HepG2 (cell line): ENCODE measurements around the gene SNRPD2. TPM values are rescaled to one million over a fixed set of nuclear protein-coding genes. Genes with fewer than 3 reads are reported as not detected.

ENCODE experiments used
- EHMT2 ChIP-seq: fragments of 200-600 bp; sonication (generic); IDR thresholded peaks from 2 replicates; pipeline ENCODE4 v1.7.0; 2017; ENCODE audit warnings: antibody characterized with exemption, low read depth, low read length, borderline replicate concordance
- GFI1 ChIP-seq: sonication (generic); formaldehyde crosslinking; IDR thresholded peaks from 2 replicates; pipeline ENCODE4 v1.5.0; 2020; ENCODE audit warnings: missing genetic modification reagents, mild to moderate bottlenecking, borderline replicate concordance
- MAFG ChIP-seq: sonication (generic); formaldehyde crosslinking; IDR thresholded peaks from 2 replicates; pipeline ENCODE4 v1.5.1; 2020; ENCODE audit warnings: mild to moderate bottlenecking, missing genetic modification reagents
- MED1 ChIP-seq: sonication (generic); formaldehyde crosslinking; IDR thresholded peaks from 2 replicates; pipeline ENCODE4 v1.4.0; 2020; ENCODE audit warnings: missing genetic modification reagents
- PRDM15 ChIP-seq: sonication (generic); formaldehyde crosslinking; IDR thresholded peaks from 2 replicates; pipeline ENCODE4 v1.4.0; 2020; ENCODE audit warnings: missing genetic modification reagents
- SMAD9 ChIP-seq: sonication (generic); formaldehyde crosslinking; IDR thresholded peaks from 2 replicates; pipeline ENCODE4 v1.5.1; 2020; ENCODE audit warnings: mild to moderate bottlenecking, missing genetic modification reagents
- SMARCE1 ChIP-seq: fragments of 450-650 bp; IDR thresholded peaks from 2 replicates; pipeline ENCODE4 v1.6.1; 2017; ENCODE audit warnings: borderline replicate concordance
- SP4 ChIP-seq: sonication (generic); formaldehyde crosslinking; IDR thresholded peaks from 2 replicates; pipeline ENCODE4 v1.8.1; 2023; ENCODE audit warnings: mild to moderate bottlenecking, missing genetic modification reagents
- SRSF4 ChIP-seq: fragments of 200-400 bp; formaldehyde crosslinking; IDR thresholded peaks from one replicate; pipeline ENCODE4 v1.6.1; 2018; ENCODE audit warnings: mild to moderate bottlenecking, low read depth, low read length, moderate library complexity; ENCODE audit not compliant: poor library complexity, severe bottlenecking
- UBTF ChIP-seq: sonication (generic); formaldehyde crosslinking; IDR thresholded peaks from 2 replicates; pipeline ENCODE4 v1.4.0; 2020; ENCODE audit warnings: mild to moderate bottlenecking, missing genetic modification reagents
- XRCC5 ChIP-seq: fragments of 200-400 bp; formaldehyde crosslinking; optimal IDR thresholded peaks from 2 replicates; pipeline ENCODE3; 2017; ENCODE audit warnings: mild to moderate bottlenecking, low read length
- ZNF101 ChIP-seq: sonication (generic); formaldehyde crosslinking; IDR thresholded peaks from 2 replicates; pipeline ENCODE4 v1.4.0; 2020; ENCODE audit warnings: mild to moderate bottlenecking, low read depth, missing genetic modification reagents, borderline replicate concordance
- ZNF263 ChIP-seq: sonication (generic); formaldehyde crosslinking; IDR thresholded peaks from 2 replicates; pipeline ENCODE4 v1.4.0; 2020; ENCODE audit warnings: missing genetic modification reagents
- ZNF367 ChIP-seq: sonication (generic); formaldehyde crosslinking; IDR thresholded peaks from 2 replicates; pipeline ENCODE4 v1.4.0; 2020; ENCODE audit warnings: missing genetic modification reagents, borderline replicate concordance
- ZSCAN5A ChIP-seq: sonication (generic); formaldehyde crosslinking; IDR thresholded peaks from 2 replicates; pipeline ENCODE4 v1.8.0; 2022; ENCODE audit warnings: mild to moderate bottlenecking, missing genetic modification reagents, borderline replicate concordance
- polyA plus RNA-seq, 8 experiments: library from polyadenylated mRNA; depleted of rRNA in 3 of 8; stranded (reverse) in 7 of 8; unstranded in 1 of 8; fragments of >200 nt; fragmentation: Illumina TruSeq in 4 of 8; extraction: Trizol in 4 of 8; gene quantifications; 2 replicates each; pipeline versions ENCODE4 v1.2.1 to v1.2.3, GENCODE V29; 2011 to 2016; ENCODE audit warnings: low read depth in 4 of 8, missing spikeins in 1 of 8, mixed read lengths in 1 of 8; ENCODE audit not compliant: insufficient read depth in 1 of 8
- total RNA-seq, 5 experiments: library from RNA; depleted of rRNA; stranded (reverse); fragments of >200 nt; fragmentation: Illumina TruSeq; extraction: Trizol; gene quantifications; 2 replicates each; pipeline ENCODE4 v1.2.3, GENCODE V29; 2016; ENCODE audit warnings: low read depth in 1 of 5
- TF ChIP-seq, protein P1 (sequence below): sonication (generic); formaldehyde crosslinking; IDR thresholded peaks from 2 replicates; pipeline ENCODE4 v1.5.0; 2020; ENCODE audit warnings: mild to moderate bottlenecking, missing genetic modification reagents
- TF ChIP-seq, protein P2 (sequence below): IDR thresholded peaks from 2 replicates; pipeline ENCODE4 v1.6.1; 2016; ENCODE audit warnings: missing compliant biosample characterization, missing genetic modification reagents, borderline replicate concordance

Gene SNRPD2
- total and polyA plus RNA-seq, 2 of the 13 experiments (the other 11 are each of a cell fraction or from before 2014, with no cell fraction given), result 299 to 485 TPM

DNA sequence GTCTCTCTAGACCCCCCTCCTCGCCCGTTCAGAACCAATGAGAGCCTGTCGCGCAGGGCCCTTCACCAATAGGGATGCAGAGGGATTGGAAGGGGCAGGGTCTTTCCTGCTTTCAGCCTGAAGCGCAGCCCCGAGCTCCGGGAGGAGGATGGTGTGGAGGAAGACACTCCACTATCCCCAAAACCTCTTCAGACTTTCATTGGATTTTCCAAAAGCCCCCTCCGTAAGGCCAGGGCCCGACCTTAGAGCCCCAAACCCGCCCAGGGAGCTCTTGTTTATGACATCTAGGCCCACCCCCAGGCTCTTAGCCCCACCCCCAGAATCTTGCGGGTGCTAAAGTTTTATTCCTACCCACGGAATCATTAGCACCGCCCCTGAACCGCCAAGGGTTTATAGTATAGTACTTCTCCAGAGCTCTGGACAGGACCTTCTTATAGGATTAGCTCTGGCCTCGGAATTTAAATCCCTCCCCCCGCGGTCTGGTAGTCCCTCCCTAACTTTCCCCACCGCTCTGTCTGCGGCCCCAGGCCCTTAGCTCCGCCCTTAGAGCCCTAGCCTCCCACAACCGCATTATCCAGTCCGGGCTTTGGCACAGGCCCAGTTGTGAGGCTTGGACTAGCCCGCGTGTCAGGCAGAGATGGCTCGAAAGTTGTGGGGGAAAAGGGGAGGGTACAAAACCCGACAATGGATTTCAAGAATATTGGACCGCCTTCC, 46.0 kb downstream of the SNRPD2 start (continued):
- TF ChIP-seq ZNF367 (CRISPR knock-in tag) (no peak), PRDM15 (peak; percentile 99), ZNF101 (no peak), UBTF (no peak), ZSCAN5A (CRISPR knock-in tag) (no peak), SRSF4 (no peak), SMARCE1 (no peak), SP4 (CRISPR knock-in tag) (no peak), XRCC5 (peak; percentile 49), ZNF263 (CRISPR knock-in tag) (no peak), MAFG (CRISPR knock-in tag) (no peak), GFI1 (no peak), EHMT2 (no peak), SMAD9 (CRISPR knock-in tag) (no peak), MED1 (CRISPR knock-in tag) (no peak)
- TF ChIP-seq, protein P1, sequence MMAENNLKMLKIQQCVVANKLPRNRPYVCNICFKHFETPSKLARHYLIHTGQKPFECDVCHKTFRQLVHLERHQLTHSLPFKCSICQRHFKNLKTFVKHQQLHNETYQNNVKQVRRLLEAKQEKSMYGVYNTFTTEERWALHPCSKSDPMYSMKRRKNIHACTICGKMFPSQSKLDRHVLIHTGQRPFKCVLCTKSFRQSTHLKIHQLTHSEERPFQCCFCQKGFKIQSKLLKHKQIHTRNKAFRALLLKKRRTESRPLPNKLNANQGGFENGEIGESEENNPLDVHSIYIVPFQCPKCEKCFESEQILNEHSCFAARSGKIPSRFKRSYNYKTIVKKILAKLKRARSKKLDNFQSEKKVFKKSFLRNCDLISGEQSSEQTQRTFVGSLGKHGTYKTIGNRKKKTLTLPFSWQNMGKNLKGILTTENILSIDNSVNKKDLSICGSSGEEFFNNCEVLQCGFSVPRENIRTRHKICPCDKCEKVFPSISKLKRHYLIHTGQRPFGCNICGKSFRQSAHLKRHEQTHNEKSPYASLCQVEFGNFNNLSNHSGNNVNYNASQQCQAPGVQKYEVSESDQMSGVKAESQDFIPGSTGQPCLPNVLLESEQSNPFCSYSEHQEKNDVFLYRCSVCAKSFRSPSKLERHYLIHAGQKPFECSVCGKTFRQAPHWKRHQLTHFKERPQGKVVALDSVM, result no peak
- TF ChIP-seq, protein P2, sequence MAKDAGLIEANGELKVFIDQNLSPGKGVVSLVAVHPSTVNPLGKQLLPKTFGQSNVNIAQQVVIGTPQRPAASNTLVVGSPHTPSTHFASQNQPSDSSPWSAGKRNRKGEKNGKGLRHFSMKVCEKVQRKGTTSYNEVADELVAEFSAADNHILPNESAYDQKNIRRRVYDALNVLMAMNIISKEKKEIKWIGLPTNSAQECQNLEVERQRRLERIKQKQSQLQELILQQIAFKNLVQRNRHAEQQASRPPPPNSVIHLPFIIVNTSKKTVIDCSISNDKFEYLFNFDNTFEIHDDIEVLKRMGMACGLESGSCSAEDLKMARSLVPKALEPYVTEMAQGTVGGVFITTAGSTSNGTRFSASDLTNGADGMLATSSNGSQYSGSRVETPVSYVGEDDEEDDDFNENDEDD, result peak; percentile 22; the same call in 1 of the 2 replicates
